H1 (cell line): ENCODE measurements around the gene COL25A1. TPM values are rescaled to one million over a fixed set of nuclear protein-coding genes. Genes with fewer than 3 reads are reported as not detected.

Experiments used
- CTCF ChIA-PET: fragments of 300-600 bp; sonication (Branson Sonifier 250); formaldehyde crosslinking; loops from one replicate; lab custom pipeline; 2021; ENCODE audit not compliant: partially characterized antibody; lab: Charles Lee
- POLR2A ChIA-PET: fragments of 300-600 bp; sonication (Branson Sonifier 250); formaldehyde crosslinking; loops from one replicate; lab custom pipeline; 2021; ENCODE audit warnings: inconsistent platforms; ENCODE audit not compliant: partially characterized antibody; lab: Charles Lee
- DNase-seq, 2 experiments: peaks; one replicate each; pipeline versions ENCODE4 v3.0.0 to v3.0.0-alpha.2; 2010 to 2022; ENCODE audit warnings: low spot score in 2 of 2, low read depth in 1 of 2, mixed read lengths in 1 of 2
- FAIRE-seq: peaks from 2 replicates; lab custom pipeline; 2011; peaks lifted over from hg19 to GRCh38; lab: Jason Lieb, UNC
- H2AFZ ChIP-seq: 2 replicates; pipeline ENCODE4 v1.8.1; 2012; ENCODE audit warnings: low read length, inconsistent platforms
- H2AK5ac ChIP-seq: 2 replicates; pipeline ENCODE4 v1.6.1; 2013; ENCODE audit warnings: low read depth, low read length
- H2BK120ac ChIP-seq: replicated peaks from 2 replicates; pipeline ENCODE3; 2013; ENCODE audit warnings: low read depth, low read length, inconsistent platforms
- H2BK12ac ChIP-seq: 2 replicates; pipeline ENCODE4 v1.6.1; 2013; ENCODE audit warnings: low read depth, low read length
- H2BK15ac ChIP-seq: 2 replicates; pipeline ENCODE4 v1.6.1; 2013; ENCODE audit warnings: low read length
- H2BK20ac ChIP-seq: 2 replicates; pipeline ENCODE4 v1.6.1; 2013; ENCODE audit warnings: low read length
- H2BK5ac ChIP-seq: 2 replicates; pipeline ENCODE4 v1.6.1; 2013; ENCODE audit warnings: low read depth, low read length
- H3K14ac ChIP-seq: 2 replicates; pipeline ENCODE4 v1.6.1; 2013; ENCODE audit warnings: inconsistent platforms; ENCODE audit not compliant: insufficient read length
- H3K18ac ChIP-seq: 2 replicates; pipeline ENCODE4 v1.6.1; 2013; ENCODE audit warnings: low read length; ENCODE audit errors: extremely low read depth
- H3K23ac ChIP-seq: 2 replicates; pipeline ENCODE4 v1.6.1; 2013; ENCODE audit warnings: inconsistent platforms; ENCODE audit not compliant: insufficient read length
- H3K23me2 ChIP-seq: 2 replicates; pipeline ENCODE4 v1.6.1; 2013; ENCODE audit warnings: low read depth, low read length
- H3K27ac ChIP-seq: 2 replicates; pipeline ENCODE4 v1.6.1; 2011; ENCODE audit warnings: low read depth, low read length, inconsistent platforms
- H3K27me3 ChIP-seq, 4 experiments: replicated peaks in 1 of 4; 1 replicate in 1 of 4; 2 replicates in 3 of 4; pipeline versions ENCODE4 v1.6.1 to v1.8.1; 2011 to 2013; ENCODE audit warnings: low read length in 3 of 4, mild to moderate bottlenecking in 3 of 4, inconsistent platforms in 2 of 4, mixed read lengths in 2 of 4, moderate library complexity in 1 of 4; ENCODE audit not compliant: control insufficient read depth in 3 of 4, insufficient read depth in 3 of 4; ENCODE audit errors: extremely low read depth in 1 of 4
- H3K36me3 ChIP-seq, 4 experiments: 2 replicates each; pipeline versions ENCODE4 v1.6.1 to v1.8.1; 2011 to 2013; ENCODE audit warnings: mild to moderate bottlenecking in 4 of 4, low read length in 3 of 4, moderate library complexity in 2 of 4, control low read depth in 1 of 4, inconsistent platforms in 1 of 4; ENCODE audit not compliant: insufficient read depth in 4 of 4, control insufficient read depth in 2 of 4
- H3K4ac ChIP-seq: replicated peaks from 2 replicates; pipeline ENCODE3; 2013; ENCODE audit warnings: low read length, low read depth, mixed read lengths, inconsistent platforms; ENCODE audit not compliant: insufficient read length
- H3K4me1 ChIP-seq, 4 experiments: replicated peaks in 1 of 4; 1 replicate in 1 of 4; 2 replicates in 3 of 4; pipeline versions ENCODE4 v1.6.1 to v1.8.1; 2011 to 2013; ENCODE audit warnings: low read length in 3 of 4, inconsistent platforms in 2 of 4, mixed read lengths in 1 of 4; ENCODE audit not compliant: insufficient read depth in 4 of 4, control insufficient read depth in 3 of 4
- H3K4me2 ChIP-seq, 2 experiments: 2 replicates each; pipeline versions ENCODE4 v1.6.1 to v1.8.1; 2011 to 2013; ENCODE audit warnings: low read depth in 2 of 2, low read length in 2 of 2, control low read depth in 1 of 2, inconsistent platforms in 1 of 2, mild to moderate bottlenecking in 1 of 2; ENCODE audit not compliant: insufficient read depth in 1 of 2
- H3K4me3 ChIP-seq, 4 experiments: fragments of 200-600, 300-600 bp in 1 of 4; sonication (generic), shearing (Covaris generic), sonication (Bioruptor Twin) in 1 of 4; 2 replicates each; pipeline versions ENCODE4 v1.5.1 to v1.8.1; 2011 to 2016; ENCODE audit warnings: low read length in 4 of 4, low read depth in 3 of 4, control low read depth in 2 of 4, inconsistent platforms in 2 of 4, mild to moderate bottlenecking in 2 of 4, mixed read lengths in 1 of 4, moderate library complexity in 1 of 4; ENCODE audit not compliant: insufficient read depth in 2 of 4; ENCODE audit errors: extremely low read depth in 1 of 4
- H3K56ac ChIP-seq: replicated peaks from 2 replicates; pipeline ENCODE3; 2013; ENCODE audit warnings: low read depth, mild to moderate bottlenecking, mixed read lengths, low read length, inconsistent platforms; ENCODE audit not compliant: insufficient read length
- H3K79me1 ChIP-seq: 2 replicates; pipeline ENCODE4 v1.6.1; 2013; ENCODE audit warnings: low read depth, low read length, control low read depth
- H3K79me2 ChIP-seq, 2 experiments: 2 replicates each; pipeline versions ENCODE4 v1.6.1 to v1.8.1; 2012 to 2013; ENCODE audit warnings: low read length in 2 of 2, mild to moderate bottlenecking in 2 of 2, inconsistent platforms in 1 of 2; ENCODE audit not compliant: insufficient read depth in 2 of 2, control insufficient read depth in 1 of 2
- H3K9ac ChIP-seq, 4 experiments: replicated peaks in 1 of 4; 1 replicate in 1 of 4; 2 replicates in 3 of 4; pipeline versions ENCODE4 v1.6.1 to v1.8.1; 2011 to 2013; ENCODE audit warnings: low read depth in 3 of 4, low read length in 3 of 4, control low read depth in 2 of 4, mild to moderate bottlenecking in 2 of 4, moderate library complexity in 2 of 4, inconsistent platforms in 1 of 4; ENCODE audit errors: extremely low read depth in 1 of 4
- H3K9me3 ChIP-seq, 2 experiments: 2 replicates each; pipeline versions ENCODE4 v1.6.1 to v1.8.1; 2012 to 2013; ENCODE audit warnings: mild to moderate bottlenecking in 2 of 2, moderate library complexity in 2 of 2, control low read depth in 1 of 2, inconsistent platforms in 1 of 2, low read depth in 1 of 2, low read length in 1 of 2, mixed read lengths in 1 of 2; ENCODE audit not compliant: insufficient read depth in 2 of 2
- H4K20me1 ChIP-seq, 2 experiments: replicated peaks in 1 of 2; 2 replicates each; pipeline versions ENCODE3 to v1.8.1; 2011 to 2013; ENCODE audit warnings: inconsistent platforms in 2 of 2, low read length in 2 of 2, mild to moderate bottlenecking in 1 of 2; ENCODE audit not compliant: insufficient read depth in 2 of 2, control insufficient read depth in 1 of 2
- H4K5ac ChIP-seq: 2 replicates; pipeline ENCODE4 v1.6.1; 2013; ENCODE audit warnings: low read length, low read depth, mixed read lengths, inconsistent platforms; ENCODE audit not compliant: insufficient read length
- H4K8ac ChIP-seq: 2 replicates; pipeline ENCODE4 v1.8.0; 2013; ENCODE audit warnings: mild to moderate bottlenecking, moderate library complexity, low read length, inconsistent platforms; ENCODE audit not compliant: insufficient read depth; ENCODE audit errors: extremely low read depth
- H4K91ac ChIP-seq: replicated peaks from 2 replicates; pipeline ENCODE3; 2013; ENCODE audit warnings: low read length, mixed read lengths, inconsistent platforms; ENCODE audit not compliant: insufficient read length
- ATF3 ChIP-seq: IDR thresholded peaks from 2 replicates; pipeline ENCODE4 v1.6.1; 2011; ENCODE audit warnings: low read depth, mild to moderate bottlenecking, low read length; ENCODE audit not compliant: insufficient read depth
- E2F6 ChIP-seq: IDR thresholded peaks from 2 replicates; pipeline ENCODE4 v1.6.1; 2012; ENCODE audit warnings: inconsistent platforms
- HDAC2 ChIP-seq, 2 experiments: fragments of 300-600 bp in 1 of 2; sonication (generic) in 1 of 2; IDR thresholded peaks; 2 replicates each; pipeline ENCODE4 v1.6.1; 2011 to 2012; ENCODE audit warnings: low read depth in 2 of 2, low read length in 2 of 2, mild to moderate bottlenecking in 2 of 2, moderate library complexity in 2 of 2, borderline replicate concordance in 1 of 2, inconsistent platforms in 1 of 2
- POLR2A ChIP-seq, 2 experiments: IDR thresholded peaks; 1 replicate in 1 of 2; 2 replicates in 1 of 2; pipeline ENCODE4 v1.6.1; 2011; ENCODE audit warnings: low read depth in 2 of 2, low read length in 2 of 2, mild to moderate bottlenecking in 2 of 2; ENCODE audit errors: control extremely low read depth in 1 of 2
- SAP30 ChIP-seq: fragments of 300-600 bp; sonication (generic); IDR thresholded peaks from 2 replicates; pipeline ENCODE4 v1.7.1; 2012; ENCODE audit warnings: low read length, moderate library complexity, mild to moderate bottlenecking, inconsistent platforms; ENCODE audit not compliant: insufficient read depth, insufficient replicate concordance
- SP1 ChIP-seq: IDR thresholded peaks from 2 replicates; pipeline ENCODE4 v1.6.1; 2011; ENCODE audit warnings: low read depth, low read length
- WGBS, 2 experiments: shearing (Covaris generic) in 1 of 2; methylation state at CpG; one replicate each; pipeline versions ENCODE4 v1.1.6 to v1.1.7; 2013 to 2015; ENCODE audit warnings: low lambda C conversion rate in 2 of 2, mixed read lengths in 2 of 2, inconsistent platforms in 1 of 2, low coverage in 1 of 2, missing lambda C conversion rate in 1 of 2; ENCODE audit not compliant: insufficient replicate concordance in 2 of 2, insufficient coverage in 1 of 2, insufficient read length in 1 of 2; ENCODE audit errors: extremely low coverage in 1 of 2, missing lambda C conversion rate in 1 of 2; 5-methylcytosine and 5-hydroxymethylcytosine counted together
- polyA plus RNA-seq, 7 experiments: library from polyadenylated mRNA; depleted of rRNA in 3 of 7; stranded (reverse) in 5 of 7; unstranded in 2 of 7; fragments of >200 nt in 5 of 7; fragments of 200-250 nt in 2 of 7; gene quantifications; 1 replicate in 5 of 7; 2 replicates in 1 of 7; 4 replicates in 1 of 7; pipeline versions ENCODE4 v1.2.1 to v1.2.3, GENCODE V29; 2011 to 2013; ENCODE audit warnings: missing spikeins in 2 of 7, mixed read lengths in 2 of 7
- total RNA-seq: library from RNA; stranded (reverse); fragmentation: NEBNext Ultra II Directional; extraction: Animal tissue kit (Norgen Biotek cat#: 25700); gene quantifications from 2 replicates; pipeline ENCODE4 v1.2.1, GENCODE V29; 2021

Gene COL25A1
- total and polyA plus RNA-seq, 2 of the 8 experiments (the other 6 are each of a cell fraction or from before 2014, with no cell fraction given) = 1.1 to 8.3 TPM

- Histone ChIP-seq H2BK120ac (no peak overlapping the region), H3K9me3 (no peaks in the 10 kb centered on the region), H4K91ac (no peak overlapping the region), H4K5ac (no peak overlapping the region), H3K56ac (no peak overlapping the region), H2BK15ac (no peak overlapping the region), H3K27ac (no peak overlapping the region), H3K79me1 (no peaks in the 10 kb centered on the region), H3K14ac (no peak overlapping the region), H2AFZ (no peak overlapping the region), H2AK5ac (no peak overlapping the region), H3K27me3 (no peaks in the 10 kb centered on the region), H4K20me1 (no peaks in the 10 kb centered on the region), H4K8ac (no peak overlapping the region), H2BK5ac (no peak overlapping the region), H3K23ac (no peak overlapping the region), H2BK20ac (no peak overlapping the region), H3K4ac (no peak overlapping the region), H3K9ac (no peak overlapping the region), H3K4me3 (no peak overlapping the region), H3K4me1 (peaks cover 0 to 5% (median 0%) of the 10 kb centered on the region in 4 experiments; a peak in 2 of 7 replicates), H3K18ac (no peak overlapping the region), H2BK12ac (no peak overlapping the region), H3K4me2 (no peak overlapping the region), H3K36me3 (no peaks in the 10 kb centered on the region), H3K79me2 (no peaks in the 10 kb centered on the region), H3K23me2 (no peaks in the 10 kb centered on the region)
- CTCF ChIA-PET = interaction anchor here (0.8 kb wide), 1 partner anchor 20 kb away, joined by 3 read pairs; no protein-coding TSS in a partner anchor
- TF ChIP-seq ATF3 = no peak
- no peak for TF ChIP-seq HDAC2 (IDR thresholded peaks at IDR 0.05; ENCODE audit: borderline replicate concordance in 1 of 2, low read depth in 2 of 2, low read length in 2 of 2)
- no peak for TF ChIP-seq SAP30
- no peak for TF ChIP-seq SP1
- no peak for TF ChIP-seq POLR2A (IDR thresholded peaks at IDR 0.05; ENCODE audit: control extremely low read depth in 1 of 2, low read depth in 2 of 2, low read length in 2 of 2)
- no peak for TF ChIP-seq E2F6
- FAIRE-seq (no peak), DNase-seq (no peak)
- WGBS, 2 experiments = 90% methylated on average over 5 of the region's 5 CpGs; no CpG with 5 or more reads in 1 of the 2 experiments
- POLR2A ChIA-PET = no interaction called here
Measured at GRCh38 chr4:108991551-108992328, 310.7 kb downstream of the COL25A1 start.
